K562 (cell line): Measurements from ENCODE around the gene ZEB2. TPM values are rescaled to one million over a fixed set of nuclear protein-coding genes. Genes with fewer than 3 reads are reported as not detected.
A peak's percentile ranks its signal among the peaks of the same experiment; 100 is the strongest.

ENCODE experiments used
- ATAC-seq: fragments of 200-7000 bp; cut with Tn5 transposase; 3 replicates; pipeline ENCODE4 v1.9.1; 2020; ENCODE audit warnings: moderate library complexity
- BruUV-seq: library from RNA; stranded (reverse); fragments of 400-500 nt; replicated peaks from 2 replicates; lab custom pipeline; 2021; lab: Mats Ljungman, UMichigan
- CTCF ChIA-PET: fragments of 300-600 bp; formaldehyde crosslinking; extraction: SDS; loops from one replicate; lab custom pipeline; 2021; ENCODE audit warnings: low intra/inter-chr PET ratio; lab: Yijun Ruan, JAX
- POLR2A ChIA-PET: fragments of 300-600, 350-650 bp; sonication (Branson Sonifier 250); formaldehyde crosslinking; extraction: SDS; loops from one replicate; lab custom pipeline; 2021; ENCODE audit warnings: antibody characterized with exemption, inconsistent platforms; lab: Yijun Ruan, JAX
- DNase-seq, 4 experiments: peaks; one replicate each; pipeline versions ENCODE4 v3.0.0 to v3.0.0-alpha.2; 2011 to 2018; ENCODE audit warnings: low spot score in 3 of 4, mixed read lengths in 3 of 4; ENCODE audit errors: extremely low read depth in 1 of 4
- FAIRE-seq: peaks from 2 replicates; lab custom pipeline; 2011; peaks lifted over from hg19 to GRCh38; lab: Jason Lieb, UNC
- H2AFZ ChIP-seq: 2 replicates; pipeline ENCODE4 v1.6.0; 2011; ENCODE audit warnings: low read depth, low read length, control low read depth, inconsistent platforms
- H3K27ac ChIP-seq: fragments of 200-600 bp; 3 replicates; pipeline ENCODE4 v1.8.0; 2011; ENCODE audit warnings: low read depth, mild to moderate bottlenecking, control low read depth, inconsistent platforms, low read length, moderate library complexity, mixed read lengths; ENCODE audit errors: extremely low read depth
- H3K27me3 ChIP-seq, 2 experiments: fragments of 300-600 bp in 1 of 2; 2 replicates in 1 of 2; 3 replicates in 1 of 2; pipeline versions ENCODE4 v1.6.0 to v1.8.0; 2011; ENCODE audit warnings: inconsistent platforms in 2 of 2, low read length in 2 of 2, mild to moderate bottlenecking in 1 of 2, mixed read lengths in 1 of 2, moderate library complexity in 1 of 2; ENCODE audit not compliant: control insufficient read depth in 2 of 2, insufficient read depth in 2 of 2
- H3K36me3 ChIP-seq: fragments of 300-600 bp; 3 replicates; pipeline ENCODE4 v1.8.0; 2011; ENCODE audit warnings: mild to moderate bottlenecking, low read length, inconsistent platforms; ENCODE audit not compliant: control insufficient read depth, insufficient read depth
- H3K4me1 ChIP-seq, 2 experiments: fragments of 200-600 bp in 1 of 2; replicated peaks in 1 of 2; 2 replicates in 1 of 2; 3 replicates in 1 of 2; pipeline versions ENCODE4 v1.5.1 to v1.8.0; 2011; ENCODE audit warnings: inconsistent platforms in 2 of 2, low read length in 2 of 2, mild to moderate bottlenecking in 1 of 2, mixed read lengths in 1 of 2, moderate library complexity in 1 of 2; ENCODE audit not compliant: control insufficient read depth in 2 of 2, insufficient read depth in 2 of 2
- H3K4me2 ChIP-seq: 2 replicates; pipeline ENCODE4 v1.6.1; 2011; ENCODE audit warnings: low read length, control low read depth, inconsistent platforms, mixed read lengths; ENCODE audit not compliant: insufficient read depth
- H3K4me3 ChIP-seq: fragments of 200-600 bp; sonication (generic), shearing (Covaris generic); 2 replicates; pipeline ENCODE4 v1.5.1; 2016; ENCODE audit warnings: control low read depth, inconsistent platforms
- H3K79me2 ChIP-seq: fragments of 200-600 bp; 3 replicates; pipeline ENCODE4 v1.8.0; 2011; ENCODE audit warnings: low read length, inconsistent platforms; ENCODE audit not compliant: control insufficient read depth, insufficient read depth
- H3K9ac ChIP-seq, 2 experiments: 2 replicates each; pipeline versions ENCODE4 v1.6.0 to v1.6.1; 2011; ENCODE audit warnings: low read depth in 2 of 2, low read length in 2 of 2, control low read depth in 1 of 2, inconsistent platforms in 1 of 2, mild to moderate bottlenecking in 1 of 2, mixed read lengths in 1 of 2; ENCODE audit not compliant: insufficient read depth in 1 of 2
- H3K9me1 ChIP-seq: one replicate; pipeline ENCODE4 v1.6.0; 2011; ENCODE audit warnings: inconsistent platforms, mild to moderate bottlenecking, low read length, moderate library complexity; ENCODE audit not compliant: control insufficient read depth, insufficient read depth
- H3K9me3 ChIP-seq: replicated peaks from 2 replicates; pipeline ENCODE4 v1.5.1; 2011; ENCODE audit warnings: low read depth, low read length, inconsistent platforms; ENCODE audit not compliant: control insufficient read depth, insufficient read depth
- H4K20me1 ChIP-seq: replicated peaks from 2 replicates; pipeline ENCODE4 v1.6.1; 2011; ENCODE audit warnings: low read length, inconsistent platforms, mixed read lengths; ENCODE audit not compliant: control insufficient read depth, insufficient read depth
- CREBBP ChIP-seq: IDR thresholded peaks from one replicate; pipeline ENCODE4 v1.6.1; 2012; ENCODE audit warnings: low read depth, mild to moderate bottlenecking, control low read depth, inconsistent platforms, low read length
- DMBX1 ChIP-seq: fragments of 250-450 bp; sonication (Bioruptor Pico); IDR thresholded peaks from 2 replicates; pipeline ENCODE4 v1.8.0; 2022; ENCODE audit warnings: inconsistent platforms, mild to moderate bottlenecking, moderate library complexity, borderline replicate concordance
- HDAC2 ChIP-seq: fragments of 450-650 bp; IDR thresholded peaks from 2 replicates; pipeline ENCODE4 v1.6.1; 2016; ENCODE audit warnings: mild to moderate bottlenecking
- MAZ ChIP-seq, 2 experiments: fragments of 450-650 bp in 1 of 2; sonication (generic) in 1 of 2; formaldehyde crosslinking; IDR thresholded peaks in 1 of 2; conservative IDR thresholded peaks in 1 of 2; 2 replicates each; pipeline versions ENCODE4 v1.4.0 to v1.5.0; 2020; ENCODE audit warnings: mild to moderate bottlenecking in 1 of 2, missing genetic modification reagents in 1 of 2
- MCM2 ChIP-seq: fragments of 450-650 bp; IDR thresholded peaks from 2 replicates; pipeline ENCODE4 v1.6.1; 2017; ENCODE audit warnings: low read depth, mild to moderate bottlenecking
- MTA1 ChIP-seq: fragments of 450-650 bp; IDR thresholded peaks from 2 replicates; pipeline ENCODE4 v1.6.1; 2017; ENCODE audit warnings: borderline replicate concordance
- PPARD ChIP-seq: fragments of 250-450 bp; sonication (Bioruptor Pico); IDR thresholded peaks from 2 replicates; pipeline ENCODE4 v1.8.0; 2022; ENCODE audit warnings: inconsistent platforms, mild to moderate bottlenecking, moderate library complexity
- RFX7 ChIP-seq: fragments of 250-450 bp; sonication (Bioruptor Pico); IDR thresholded peaks from 2 replicates; pipeline ENCODE4 v1.5.1; 2021; ENCODE audit warnings: mild to moderate bottlenecking
- SP2 ChIP-seq: IDR thresholded peaks from 2 replicates; pipeline ENCODE4 v1.6.1; 2011; ENCODE audit warnings: mild to moderate bottlenecking, low read depth, low read length, moderate library complexity; ENCODE audit not compliant: poor library complexity, severe bottlenecking; ENCODE audit errors: extremely low read depth
- SPI1 ChIP-seq: IDR thresholded peaks from 2 replicates; pipeline ENCODE4 v1.6.1; 2011; ENCODE audit warnings: low read depth, low read length, control low read depth, borderline replicate concordance
- SRF ChIP-seq, 2 experiments: fragments of 250-450, 450-650 bp in 1 of 2; sonication (Bioruptor Pico) in 1 of 2; sonication (generic) in 1 of 2; formaldehyde crosslinking; IDR thresholded peaks; 2 replicates each; pipeline versions ENCODE4 v1.5.0 to v1.5.1; 2020 to 2022; ENCODE audit warnings: mild to moderate bottlenecking in 1 of 2, missing genetic modification reagents in 1 of 2
- U2AF1 ChIP-seq: fragments of 200-400 bp; formaldehyde crosslinking; optimal IDR thresholded peaks from 2 replicates; pipeline ENCODE3; 2017; ENCODE audit warnings: mild to moderate bottlenecking, low read depth, low read length, moderate library complexity
- ZFPM2 ChIP-seq: fragments of 250-450 bp; sonication (Bioruptor Pico); IDR thresholded peaks from 2 replicates; pipeline ENCODE4 v1.5.1; 2022; ENCODE audit warnings: mild to moderate bottlenecking
- ZNF408 ChIP-seq: fragments of 250-450 bp; sonication (Bioruptor Pico); IDR thresholded peaks from 2 replicates; pipeline ENCODE4 v1.4.0; 2020; ENCODE audit warnings: low read depth, mild to moderate bottlenecking, moderate library complexity
- ZNF584 ChIP-seq: fragments of 200-800 bp; sonication (Bioruptor generic); IDR thresholded peaks from 2 replicates; pipeline ENCODE4 v1.6.1; 2016; ENCODE audit warnings: low read depth, mild to moderate bottlenecking, missing genetic modification characterization, missing compliant biosample characterization
- ZZZ3 ChIP-seq: fragments of 450-650 bp; IDR thresholded peaks from 2 replicates; pipeline ENCODE4 v1.6.1; 2016; ENCODE audit warnings: antibody characterized with exemption, mild to moderate bottlenecking, moderate library complexity
- in situ Hi-C: fragments of 300-500 bp; cut with MboI; formaldehyde crosslinking; loops from 4 replicates; pipeline ENCODE4 v1.15.0; 2018; ENCODE audit warnings: inconsistent platforms, mixed read lengths
- intact Hi-C: fragments of 100-400 bp; cut with micrococcal nuclease; formaldehyde crosslinking; loops from 2 replicates; pipeline ENCODE4 v1.14.2; 2022
- polyA plus RNA-seq, 8 experiments: library from polyadenylated mRNA; depleted of rRNA in 4 of 8; stranded (reverse) in 5 of 8; unstranded in 3 of 8; fragments of >200 nt; fragmentation: Nextera tagmentation in 2 of 8; fragmentation: Illumina TruSeq in 1 of 8; extraction: Ambion mirVana in 2 of 8; extraction: Trizol in 1 of 8; gene quantifications; 2 replicates each; pipeline versions ENCODE4 v1.2.1 to v1.2.3, GENCODE V29; 2011 to 2014; ENCODE audit warnings: inconsistent platforms in 1 of 8, missing spikeins in 1 of 8
- total RNA-seq, 7 experiments: library from RNA; depleted of rRNA in 6 of 7; stranded (reverse); fragments of >200 nt in 6 of 7; fragmentation: Illumina TruSeq in 2 of 7; extraction: Trizol in 2 of 7; gene quantifications; 2 replicates each; pipeline versions ENCODE4 v1.2.1 to v1.2.3, GENCODE V29; 2011 to 2021; ENCODE audit warnings: low replicate concordance in 1 of 7
- TF ChIP-seq, protein P1 (sequence below): fragments of 200-800 bp; sonication (Bioruptor generic); IDR thresholded peaks from 2 replicates; pipeline ENCODE4 v1.6.1; 2016; ENCODE audit warnings: missing genetic modification characterization, missing compliant biosample characterization

Gene ZEB2
- total and polyA plus RNA-seq, 9 of the 15 experiments (the other 6 are each of a cell fraction or from before 2014, with no cell fraction given), result 15.1 to 113 (median 72.3) TPM

DNA sequence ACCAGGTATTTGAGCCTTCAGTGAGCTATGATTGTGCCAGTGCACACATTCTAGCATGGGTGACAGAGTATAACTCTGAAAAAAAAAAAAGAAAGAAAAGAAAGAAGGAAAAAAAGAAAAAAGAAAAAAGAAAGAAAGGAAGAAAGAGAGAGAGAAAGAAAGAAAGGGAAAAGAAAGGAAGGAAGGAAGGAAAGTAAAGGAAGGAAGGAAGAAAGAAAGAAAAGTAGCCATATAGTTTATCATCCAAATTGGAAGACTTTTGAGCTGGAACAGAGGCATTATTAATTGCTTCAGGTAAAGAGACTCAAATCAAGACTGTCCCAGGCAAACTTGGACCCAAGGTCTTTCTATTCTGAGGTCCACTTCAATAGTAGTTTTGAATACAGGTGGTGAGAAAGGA is 32.9 kb upstream of the ZEB2 start:
- peak overlapping the region in 1 of 2 experiments; percentile 42; a peak in 1 of 4 replicates for H3K9ac ChIP-seq
- intact Hi-C loops (no loop called here), in situ Hi-C loops (no loop called here)
- peak overlapping the region; percentile 34; the same call in 1 of the 2 replicates for H3K4me2 ChIP-seq
- ChIA-PET CTCF (no interaction called here), POLR2A (interaction anchor here (0.9 to 1.9 kb wide), 5 partner anchors 9 to 30 kb away, joined by 3 to 7 read pairs (median 3); no protein-coding TSS in a partner anchor)
- H3K27ac ChIP-seq, result peak overlapping the region; percentile 54; the same call in 1 of the 3 replicates
- no peak overlapping the region for H3K4me3 ChIP-seq
- H3K4me1 ChIP-seq, result peaks cover 0 to 9% of the 10 kb centered on the region in 2 experiments; a peak in 3 of 5 replicates
- peak overlapping the region; percentile 92 for H2AFZ ChIP-seq
- DNase-seq (no peak), ATAC-seq (peak; percentile 27; the same call in 1 of the 3 replicates), FAIRE-seq (no peak)
- H4K20me1 ChIP-seq, result no peaks in the 10 kb centered on the region
- H3K9me1 ChIP-seq, result no peaks in the 10 kb centered on the region
- no peaks in the 10 kb centered on the region for H3K9me3 ChIP-seq
- no peaks in the 10 kb centered on the region for H3K36me3 ChIP-seq
- no peaks in the 10 kb centered on the region for H3K27me3 ChIP-seq
- H3K79me2 ChIP-seq, result no peaks in the 10 kb centered on the region
- BruUV-seq, result no TSS peak
- no peak for TF ChIP-seq SRF (CRISPR knock-in tag; IDR thresholded peaks at IDR 0.05)
- no peak for TF ChIP-seq ZFPM2 (CRISPR knock-in tag)
- no peak for TF ChIP-seq CREBBP
- no peak for TF ChIP-seq RFX7
- no peak for TF ChIP-seq ZNF584
- no peak for TF ChIP-seq SPI1
- no peak for TF ChIP-seq PPARD (CRISPR knock-in tag)
- TF ChIP-seq DMBX1 (CRISPR knock-in tag), result no peak
- TF ChIP-seq, protein P1, sequence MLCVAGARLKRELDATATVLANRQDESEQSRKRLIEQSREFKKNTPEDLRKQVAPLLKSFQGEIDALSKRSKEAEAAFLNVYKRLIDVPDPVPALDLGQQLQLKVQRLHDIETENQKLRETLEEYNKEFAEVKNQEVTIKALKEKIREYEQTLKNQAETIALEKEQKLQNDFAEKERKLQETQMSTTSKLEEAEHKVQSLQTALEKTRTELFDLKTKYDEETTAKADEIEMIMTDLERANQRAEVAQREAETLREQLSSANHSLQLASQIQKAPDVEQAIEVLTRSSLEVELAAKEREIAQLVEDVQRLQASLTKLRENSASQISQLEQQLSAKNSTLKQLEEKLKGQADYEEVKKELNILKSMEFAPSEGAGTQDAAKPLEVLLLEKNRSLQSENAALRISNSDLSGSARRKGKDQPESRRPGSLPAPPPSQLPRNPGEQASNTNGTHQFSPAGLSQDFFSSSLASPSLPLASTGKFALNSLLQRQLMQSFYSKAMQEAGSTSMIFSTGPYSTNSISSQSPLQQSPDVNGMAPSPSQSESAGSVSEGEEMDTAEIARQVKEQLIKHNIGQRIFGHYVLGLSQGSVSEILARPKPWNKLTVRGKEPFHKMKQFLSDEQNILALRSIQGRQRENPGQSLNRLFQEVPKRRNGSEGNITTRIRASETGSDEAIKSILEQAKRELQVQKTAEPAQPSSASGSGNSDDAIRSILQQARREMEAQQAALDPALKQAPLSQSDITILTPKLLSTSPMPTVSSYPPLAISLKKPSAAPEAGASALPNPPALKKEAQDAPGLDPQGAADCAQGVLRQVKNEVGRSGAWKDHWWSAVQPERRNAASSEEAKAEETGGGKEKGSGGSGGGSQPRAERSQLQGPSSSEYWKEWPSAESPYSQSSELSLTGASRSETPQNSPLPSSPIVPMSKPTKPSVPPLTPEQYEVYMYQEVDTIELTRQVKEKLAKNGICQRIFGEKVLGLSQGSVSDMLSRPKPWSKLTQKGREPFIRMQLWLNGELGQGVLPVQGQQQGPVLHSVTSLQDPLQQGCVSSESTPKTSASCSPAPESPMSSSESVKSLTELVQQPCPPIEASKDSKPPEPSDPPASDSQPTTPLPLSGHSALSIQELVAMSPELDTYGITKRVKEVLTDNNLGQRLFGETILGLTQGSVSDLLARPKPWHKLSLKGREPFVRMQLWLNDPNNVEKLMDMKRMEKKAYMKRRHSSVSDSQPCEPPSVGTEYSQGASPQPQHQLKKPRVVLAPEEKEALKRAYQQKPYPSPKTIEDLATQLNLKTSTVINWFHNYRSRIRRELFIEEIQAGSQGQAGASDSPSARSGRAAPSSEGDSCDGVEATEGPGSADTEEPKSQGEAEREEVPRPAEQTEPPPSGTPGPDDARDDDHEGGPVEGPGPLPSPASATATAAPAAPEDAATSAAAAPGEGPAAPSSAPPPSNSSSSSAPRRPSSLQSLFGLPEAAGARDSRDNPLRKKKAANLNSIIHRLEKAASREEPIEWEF (CRISPR knock-in tag), result no peak
- TF ChIP-seq MAZ (CRISPR knock-in tag; conservative IDR thresholded peaks at IDR 0.05 in 1 of 2, IDR thresholded peaks at IDR 0.05 in 1 of 2), result no peak
- TF ChIP-seq HDAC2, result no peak
- TF ChIP-seq U2AF1, result peak; percentile 74
- TF ChIP-seq ZNF408 (CRISPR knock-in tag), result no peak
- no peak for TF ChIP-seq MCM2
- TF ChIP-seq ZZZ3, result no peak
- TF ChIP-seq SP2, result no peak
- TF ChIP-seq MTA1, result peak; percentile 55; the same call in 1 of the 2 replicates
